Kidney capillary endothelial cell (primary cell): ENCODE measurements around the gene HIPK3.
"Not testable (repeated sequence)": the region's sequence is repeated elsewhere in the genome, so short reads cannot be mapped to it uniquely, and the experiment has no call there.

Source experiments
- DNase-seq: peaks from one replicate; pipeline ENCODE4 v3.0.0-alpha.2; 2018; ENCODE audit warnings: low spot score

HIPK3 gene

DNA sequence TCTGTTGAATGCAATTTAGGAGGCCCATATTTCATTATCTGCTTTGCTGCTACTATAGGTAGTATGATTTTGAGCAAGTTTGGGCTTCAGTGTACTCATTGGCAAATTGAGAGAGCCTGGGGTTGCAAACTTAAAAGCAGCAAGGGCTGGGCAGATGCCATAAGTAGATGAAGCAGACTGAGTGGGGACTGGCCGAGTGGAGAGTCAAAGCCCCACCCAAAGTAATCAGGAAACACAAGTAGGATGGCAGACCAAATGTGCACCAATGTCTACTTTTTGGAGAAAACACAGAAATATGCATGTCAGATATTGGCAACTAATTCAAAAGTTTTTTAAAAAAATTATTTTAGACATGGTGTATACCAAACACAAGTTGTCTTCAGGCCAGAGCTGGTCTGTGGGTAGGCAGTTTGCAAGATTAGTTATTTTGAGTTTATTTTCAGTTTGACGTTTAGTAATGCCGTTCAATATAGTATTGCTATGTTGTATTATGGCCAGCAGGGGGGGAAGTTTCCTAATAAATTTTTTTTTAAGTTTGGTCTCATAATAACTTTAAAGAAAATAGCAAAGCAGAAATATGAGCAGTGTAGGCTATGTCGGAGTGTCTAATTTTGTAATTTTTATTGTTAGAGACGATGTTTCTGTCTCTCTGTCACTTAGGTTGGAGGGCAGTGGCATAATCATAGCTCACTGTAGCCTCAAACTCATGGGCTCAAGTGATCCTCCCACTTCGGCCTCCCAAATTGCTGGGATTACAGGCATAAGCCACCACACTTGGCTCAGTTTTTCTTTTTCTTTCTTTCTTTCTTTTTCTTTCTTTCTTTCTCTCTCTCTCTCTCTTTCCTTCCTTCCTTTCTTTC lies 105.1 kb downstream of the HIPK3 start:
- DNase-seq, result peak; percentile 71

- no peak for DNase-seq
Measured at GRCh38 chr11:33366918-33367317, 109.7 kb downstream of the HIPK3 start.

DNA sequence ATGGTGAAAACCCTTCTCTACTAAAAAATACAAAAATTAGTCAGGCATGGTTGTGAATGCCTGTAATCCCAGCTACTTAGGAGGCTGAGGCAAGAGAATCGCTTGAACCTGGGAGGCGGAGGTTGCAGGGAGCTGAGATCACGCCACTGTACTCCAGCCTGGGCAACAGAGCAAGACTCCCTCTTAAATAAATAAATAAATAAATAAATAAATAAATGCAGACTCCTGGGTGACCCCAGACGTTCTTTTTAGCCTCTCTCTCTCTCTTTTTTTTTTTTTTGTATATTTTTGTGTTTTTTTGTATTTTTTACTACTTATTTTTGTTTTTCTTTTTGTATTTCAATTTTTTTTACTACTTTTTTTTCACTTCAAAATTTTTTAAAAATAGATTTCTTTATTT lies 111.3 kb downstream of the HIPK3 start:
- not testable (repeated sequence) for DNase-seq

- no peak for DNase-seq
Measured at GRCh38 chr11:33368931-33369330, 111.8 kb downstream of the HIPK3 start.

GRCh38 chr11:33373636-33374035 lies 116.5 kb downstream of the HIPK3 start:
- DNase-seq, result no peak

GRCh38 chr11:33375236-33375635 lies 118.1 kb downstream of the HIPK3 start:
- no peak for DNase-seq

- no peak for DNase-seq
Measured at GRCh38 chr11:33375688-33376311, 118.6 kb downstream of the HIPK3 start, which contains the start of gene KIAA1549L. TSS of gene KIAA1549L (plus strand) at chr11:33376108.

GRCh38 chr11:33376331-33377310 lies 119.4 kb downstream of the HIPK3 start:
- DNase-seq, result no peak

- no peak for DNase-seq
Measured at GRCh38 chr11:33377412-33378370, 120.5 kb downstream of the HIPK3 start.

DNA sequence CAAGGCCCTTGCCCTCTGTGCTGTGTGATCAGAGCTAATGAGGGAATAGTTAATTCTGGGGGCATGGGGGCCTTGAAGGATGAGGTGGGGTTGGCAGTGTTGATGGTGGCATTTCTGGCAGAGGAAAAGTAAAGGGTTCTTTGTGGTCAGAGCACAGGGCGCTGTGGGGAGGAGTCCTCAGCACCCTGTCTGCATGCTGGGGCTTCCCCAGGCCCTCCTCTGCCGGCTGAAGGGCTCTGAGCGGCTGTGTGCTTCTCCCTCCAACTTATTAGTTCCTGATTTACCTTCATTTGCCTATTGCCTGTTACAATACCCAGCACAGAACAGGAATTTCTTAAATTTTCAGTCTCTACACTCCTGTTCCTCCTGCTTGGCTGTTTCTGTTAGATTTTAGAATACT lies 122.8 kb downstream of the HIPK3 start:
- DNase-seq, result no peak

- DNase-seq, result no peak
Measured at GRCh38 chr11:33383075-33383919, 126.1 kb downstream of the HIPK3 start.

GRCh38 chr11:33383920-33384209 lies 126.7 kb downstream of the HIPK3 start:
- no peak for DNase-seq

- DNase-seq, result no peak
Measured at GRCh38 chr11:33384220-33384619, 127.0 kb downstream of the HIPK3 start.

GRCh38 chr11:33387581-33387980 lies 130.4 kb downstream of the HIPK3 start:
- DNase-seq, result no peak

DNA sequence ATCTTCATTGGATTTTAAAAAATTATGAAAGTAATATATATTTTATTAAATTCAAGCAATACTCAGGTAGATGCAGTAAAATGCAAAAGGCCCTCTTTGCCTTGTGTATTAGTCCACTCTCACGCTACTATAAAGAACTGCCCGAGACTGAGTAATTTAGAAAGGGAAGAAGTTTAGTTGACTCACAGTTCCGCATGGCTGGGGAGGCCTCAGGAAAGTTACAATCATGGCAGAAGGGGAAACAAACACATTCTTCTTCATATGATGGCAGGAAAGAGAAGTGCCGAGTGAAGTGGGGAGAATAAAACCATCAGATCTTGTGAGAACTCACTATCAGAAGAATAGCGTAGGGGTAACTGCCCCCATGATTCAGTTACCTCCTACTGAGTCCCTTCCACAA lies 130.8 kb downstream of the HIPK3 start:
- no peak for DNase-seq

GRCh38 chr11:33388793-33389525 lies 131.8 kb downstream of the HIPK3 start:
- DNase-seq, result no peak

DNA sequence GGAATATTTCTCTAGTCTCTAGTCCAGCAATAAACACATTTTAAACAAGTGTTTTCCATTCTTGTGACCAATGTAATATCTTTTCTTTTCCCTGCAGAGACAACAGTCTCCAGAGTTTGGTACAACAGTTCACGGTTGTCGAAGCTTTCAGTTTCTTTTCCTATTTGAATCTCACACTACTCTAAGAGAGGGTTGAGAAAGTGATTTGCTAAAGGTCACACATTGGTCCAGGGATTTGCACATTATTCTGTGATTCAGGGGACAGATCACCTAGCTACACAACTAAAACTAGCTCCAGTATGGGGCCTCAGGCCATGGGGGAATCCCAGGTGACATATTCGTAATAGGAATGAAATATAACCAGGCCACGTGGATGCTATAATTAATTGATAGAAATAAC lies 132.5 kb downstream of the HIPK3 start:
- DNase-seq, result no peak

DNA sequence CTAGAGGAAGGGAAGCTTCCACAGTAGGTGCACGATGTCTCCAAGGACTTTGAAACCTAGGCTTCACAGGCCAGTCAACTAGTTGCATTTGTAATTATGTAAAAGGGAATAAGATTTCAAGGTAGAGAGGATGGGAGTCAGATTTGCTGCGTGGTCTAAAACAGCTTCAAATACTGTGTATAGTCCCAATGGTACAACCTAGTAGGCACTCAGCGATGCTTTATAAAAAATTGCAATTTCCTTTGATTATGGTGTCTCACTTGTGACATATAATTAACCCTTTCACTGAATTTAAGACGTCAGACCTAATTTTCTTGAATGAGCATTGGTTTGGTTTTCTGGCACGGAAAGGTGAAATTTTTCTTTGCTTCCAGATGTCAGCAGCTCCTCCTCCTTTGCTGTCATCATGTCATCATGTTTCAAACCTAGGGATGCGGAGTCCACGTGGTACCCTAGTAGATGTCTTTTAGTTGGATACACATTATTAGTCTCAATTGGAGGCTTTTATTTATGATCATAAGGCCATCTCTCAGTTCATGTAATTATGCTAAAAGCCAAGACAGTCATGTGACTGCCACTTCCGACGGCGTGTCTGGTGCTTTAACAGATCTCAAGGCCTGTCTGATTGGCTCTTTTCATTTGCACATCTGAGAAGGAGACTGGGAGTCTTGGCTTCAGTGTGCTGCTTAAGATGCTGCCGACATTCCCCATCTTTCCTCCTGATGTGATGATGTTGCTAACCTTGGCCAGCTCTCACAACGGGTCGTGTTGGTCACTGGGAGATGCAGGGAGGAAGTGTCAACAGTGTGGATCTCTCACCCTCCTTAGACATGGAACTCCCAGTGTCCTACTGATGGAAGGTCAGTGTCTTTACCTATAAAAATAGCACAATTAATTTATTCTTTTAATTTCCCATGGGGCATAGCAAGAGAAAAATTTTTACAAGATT lies 134.0 kb downstream of the HIPK3 start:
- DNase-seq, result no peak

DNA sequence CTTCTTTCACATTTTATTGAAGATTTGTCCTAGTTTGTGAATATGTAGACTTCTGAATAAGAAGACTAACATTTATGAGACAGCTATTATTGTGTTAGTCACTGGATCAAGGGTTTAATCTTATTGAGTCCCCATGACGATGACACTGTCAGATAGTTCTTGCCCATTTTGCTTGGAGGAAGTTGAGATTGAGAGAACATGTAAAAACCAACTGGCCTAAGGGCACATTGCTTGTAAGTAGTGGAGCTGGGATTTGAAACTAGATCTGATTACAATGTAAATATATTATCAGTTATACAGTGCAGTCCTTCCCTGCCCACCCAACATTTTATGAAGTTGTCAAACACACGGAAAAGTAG lies 134.7 kb downstream of the HIPK3 start:
- DNase-seq, result no peak
